CD14-positive monocyte (primary cell): Measurements from ENCODE around the gene AKAIN1. TPM values are rescaled to one million over a fixed set of nuclear protein-coding genes. Genes with fewer than 3 reads are reported as not detected.

ENCODE experiments used
- DNase-seq, 3 donors: peaks; one replicate each; pipeline ENCODE4 v3.0.0-alpha.2; 2011 to 2022
- H2AFZ ChIP-seq: 2 replicates; pipeline ENCODE4 v1.6.0; 2012; ENCODE audit warnings: mild to moderate bottlenecking, low read depth, low read length, inconsistent platforms; ENCODE audit not compliant: insufficient read depth, poor library complexity, severe bottlenecking
- H3K27ac ChIP-seq, 2 donors: 1 replicate in 1 of 2; 2 replicates in 1 of 2; pipeline ENCODE4 v1.5.1; 2012 to 2013; ENCODE audit warnings: low read length in 2 of 2, control low read depth in 1 of 2, inconsistent platforms in 1 of 2, low read depth in 1 of 2, mild to moderate bottlenecking in 1 of 2
- H3K27me3 ChIP-seq, 2 donors: one replicate each; pipeline versions ENCODE4 v1.6.0 to v1.6.1; 2011 to 2013; ENCODE audit warnings: low read length in 2 of 2; ENCODE audit not compliant: control insufficient read depth in 2 of 2, insufficient read depth in 2 of 2
- H3K36me3 ChIP-seq, 2 donors: replicated peaks in 1 of 2; 1 replicate in 1 of 2; 2 replicates in 1 of 2; pipeline versions ENCODE4 v1.5.1 to v1.6.1; 2012 to 2013; ENCODE audit warnings: low read length in 2 of 2, control low read depth in 1 of 2, inconsistent platforms in 1 of 2, mild to moderate bottlenecking in 1 of 2; ENCODE audit not compliant: insufficient read depth in 2 of 2, control insufficient read depth in 1 of 2
- H3K4me1 ChIP-seq, 2 donors: 1 replicate in 1 of 2; 2 replicates in 1 of 2; pipeline versions ENCODE4 v1.5.1 to v1.6.1; 2012 to 2013; ENCODE audit warnings: low read length in 2 of 2, control low read depth in 1 of 2, inconsistent platforms in 1 of 2, mild to moderate bottlenecking in 1 of 2, moderate library complexity in 1 of 2; ENCODE audit not compliant: insufficient read depth in 2 of 2, control insufficient read depth in 1 of 2
- H3K4me2 ChIP-seq: replicated peaks from 2 replicates; pipeline ENCODE3; 2012; ENCODE audit warnings: low read length, moderate library complexity, mild to moderate bottlenecking; ENCODE audit not compliant: poor library complexity, severe bottlenecking; ENCODE audit errors: extremely low read depth
- H3K4me3 ChIP-seq, 3 experiments: fragments of 200-600 bp in 1 of 3; sonication (generic) in 1 of 3; replicated peaks in 1 of 3; 1 replicate in 2 of 3; 2 replicates in 1 of 3; pipeline ENCODE4 v1.5.1; 2011 to 2013; ENCODE audit warnings: low read length in 3 of 3, mild to moderate bottlenecking in 3 of 3, control low read depth in 2 of 3, low read depth in 2 of 3, inconsistent platforms in 1 of 3, moderate library complexity in 1 of 3
- H3K79me2 ChIP-seq: 2 replicates; pipeline ENCODE4 v1.6.0; 2012; ENCODE audit warnings: mild to moderate bottlenecking, control low read depth, inconsistent platforms, low read length, moderate library complexity; ENCODE audit not compliant: insufficient read depth
- H3K9ac ChIP-seq: 2 replicates; pipeline ENCODE4 v1.6.0; 2017; ENCODE audit warnings: low read length, mild to moderate bottlenecking; ENCODE audit not compliant: insufficient read depth, poor library complexity, severe bottlenecking
- H3K9me3 ChIP-seq, 2 donors: replicated peaks in 1 of 2; 1 replicate in 1 of 2; 2 replicates in 1 of 2; pipeline versions ENCODE4 v1.5.1 to v1.6.1; 2012 to 2013; ENCODE audit warnings: low read length in 2 of 2, control low read depth in 1 of 2; ENCODE audit not compliant: control insufficient read depth in 1 of 2, insufficient read depth in 1 of 2
- H4K20me1 ChIP-seq: 2 replicates; pipeline ENCODE4 v1.6.0; 2012; ENCODE audit warnings: mild to moderate bottlenecking, low read length, control low read depth, moderate library complexity; ENCODE audit not compliant: insufficient read depth
- H3K27ac Mint-ChIP-seq, 7 donors: one replicate each; pipeline ENCODE4 v1.8.0; 2020; ENCODE audit warnings: mild to moderate bottlenecking in 7 of 7, mixed read lengths in 7 of 7, moderate library complexity in 6 of 7, inconsistent platforms in 2 of 7
- H3K27me3 Mint-ChIP-seq, 3 donors: one replicate each; pipeline ENCODE4 v1.8.0; 2021 to 2022; ENCODE audit warnings: low read depth in 3 of 3, mild to moderate bottlenecking in 3 of 3, mixed read lengths in 3 of 3, moderate library complexity in 3 of 3, inconsistent platforms in 1 of 3
- H3K36me3 Mint-ChIP-seq, 2 donors: one replicate each; pipeline ENCODE4 v1.8.0; 2020; ENCODE audit warnings: mixed read lengths in 2 of 2, inconsistent platforms in 1 of 2, mild to moderate bottlenecking in 1 of 2
- H3K4me1 Mint-ChIP-seq: one replicate; pipeline ENCODE4 v1.8.0; 2020; ENCODE audit warnings: mild to moderate bottlenecking, mixed read lengths
- H3K4me3 Mint-ChIP-seq, 2 donors: one replicate each; pipeline ENCODE4 v1.8.0; 2020; ENCODE audit warnings: mild to moderate bottlenecking in 2 of 2, mixed read lengths in 2 of 2, moderate library complexity in 1 of 2
- H3K9me3 Mint-ChIP-seq, 7 donors: one replicate each; pipeline ENCODE4 v1.8.0; 2020 to 2022; ENCODE audit warnings: mixed read lengths in 7 of 7, mild to moderate bottlenecking in 6 of 7, moderate library complexity in 6 of 7, inconsistent platforms in 2 of 7
- CTCF ChIP-seq: fragments of 200-600 bp; IDR thresholded peaks from one replicate; pipeline ENCODE4 v1.8.0; 2022; ENCODE audit warnings: antibody characterized with exemption, mild to moderate bottlenecking
- WGBS: methylation state at CpG from one replicate; pipeline ENCODE4 v1.1.5; 2013; ENCODE audit warnings: missing lambda C conversion rate; ENCODE audit not compliant: insufficient coverage; 5-methylcytosine and 5-hydroxymethylcytosine counted together
- intact Hi-C, 2 donors: fragments of 100-400 bp; cut with micrococcal nuclease; formaldehyde crosslinking; loops; one replicate each; pipeline versions ENCODE4 v1.15.0 to v1.15.1; 2023
- polyA plus RNA-seq, 3 donors: library from polyadenylated mRNA; depleted of rRNA in 1 of 3; unstranded in 2 of 3; stranded (reverse) in 1 of 3; fragments of 300-500 nt in 2 of 3; fragments of >200 nt in 1 of 3; fragmentation: Illumina TruSeq in 2 of 3; gene quantifications; 1 replicate in 2 of 3; 2 replicates in 1 of 3; pipeline ENCODE4 v1.2.3, GENCODE V29; 2012 to 2021

The AKAIN1 gene
- polyA plus RNA-seq, 3 donors, result not detected

DNA sequence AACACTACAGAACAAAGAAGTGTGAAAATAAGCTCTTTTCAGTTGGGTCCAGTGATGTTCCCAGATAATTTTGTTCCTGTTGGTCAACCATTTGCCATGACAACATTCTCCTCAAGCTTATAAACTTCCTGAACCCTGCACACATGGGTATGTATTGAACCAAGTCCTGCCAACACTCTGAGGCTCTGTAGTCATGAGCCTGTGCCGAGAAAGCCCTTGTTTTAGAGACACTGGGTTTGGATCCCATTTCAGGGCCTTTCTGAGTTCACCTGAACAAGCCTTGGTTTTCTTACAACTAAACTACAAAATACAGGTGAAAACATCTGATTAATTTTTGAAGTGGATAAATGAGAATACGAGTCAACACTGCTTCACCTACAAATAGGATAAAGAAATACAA lies 38.5 kb downstream of the AKAIN1 start:
- TF ChIP-seq CTCF, result no peak
- no peak for DNase-seq

GRCh38 chr18:5158172-5158571 lies 38.9 kb downstream of the AKAIN1 start:
- H3K4me2 ChIP-seq, result no peak overlapping the region
- H3K27ac ChIP-seq, result no peak overlapping the region
- no peak for DNase-seq
- H3K36me3 ChIP-seq, result no peaks in the 10 kb centered on the region
- Mint-ChIP-seq H3K27ac (no peak overlapping the region), H3K4me3 (no peak overlapping the region), H3K9me3 (peaks cover 2 to 15% (median 4%) of the 10 kb centered on the region in 7 donors), H3K27me3 (no peaks in the 10 kb centered on the region), H3K4me1 (no peaks in the 10 kb centered on the region), H3K36me3 (no peaks in the 10 kb centered on the region)
- H2AFZ ChIP-seq, result no peak overlapping the region
- no peaks in the 10 kb centered on the region for H3K4me1 ChIP-seq
- no peaks in the 10 kb centered on the region for H3K9me3 ChIP-seq
- H3K9ac ChIP-seq, result no peak overlapping the region
- no peak overlapping the region for H3K4me3 ChIP-seq
- no peaks in the 10 kb centered on the region for H3K27me3 ChIP-seq
- no peak for TF ChIP-seq CTCF
- H3K79me2 ChIP-seq, result no peaks in the 10 kb centered on the region
- intact Hi-C loops, result no loop called here
- 42% methylated on average over 3 of the region's 3 CpGs for WGBS
- no peaks in the 10 kb centered on the region for H4K20me1 ChIP-seq

More for the DNA sequence above, 38.5 kb downstream of the AKAIN1 start:
- intact Hi-C loops, result no loop called here
- Histone ChIP-seq H4K20me1 (no peaks in the 10 kb centered on the region), H3K4me1 (no peaks in the 10 kb centered on the region), H3K27ac (no peak overlapping the region), H3K36me3 (no peaks in the 10 kb centered on the region), H3K4me2 (no peak overlapping the region), H3K27me3 (no peaks in the 10 kb centered on the region), H3K79me2 (no peaks in the 10 kb centered on the region), H3K4me3 (no peak overlapping the region), H3K9ac (no peak overlapping the region), H2AFZ (no peak overlapping the region), H3K9me3 (no peaks in the 10 kb centered on the region)
- Mint-ChIP-seq H3K4me1 (no peaks in the 10 kb centered on the region), H3K4me3 (no peak overlapping the region), H3K36me3 (no peaks in the 10 kb centered on the region), H3K27me3 (no peaks in the 10 kb centered on the region), H3K9me3 (peaks cover 2 to 15% (median 4%) of the 10 kb centered on the region in 7 donors), H3K27ac (no peak overlapping the region)
- WGBS, result no CpG with 5 or more reads among the region's 2 CpGs
